GM23338 (cell line): Measurements from ENCODE around the gene SCNN1B. TPM values are rescaled to one million over a fixed set of nuclear protein-coding genes. Genes with fewer than 3 reads are reported as not detected.

Source experiments
- ATAC-seq: fragments of 200-7000 bp; cut with Tn5 transposase; 3 replicates; pipeline ENCODE4 v1.9.1; 2020
- DNase-seq: peaks from one replicate; pipeline ENCODE4 v3.0.0-alpha.2; 2015; ENCODE audit warnings: low spot score
- H2AFZ ChIP-seq: fragments of 200-600 bp; sonication (generic); 2 replicates; pipeline ENCODE4 v1.8.0; 2016; ENCODE audit warnings: antibody characterized with exemption, mild to moderate bottlenecking, moderate library complexity
- H3F3A ChIP-seq: fragments of 200-600 bp; sonication (generic); replicated peaks from 2 replicates; pipeline ENCODE4 v1.8.0; 2017; ENCODE audit warnings: antibody characterized with exemption, mixed run types, low read depth
- H3K27ac ChIP-seq: fragments of 200-600 bp; sonication (generic); 2 replicates; pipeline ENCODE4 v1.6.1; 2016; ENCODE audit warnings: low read depth
- H3K27me3 ChIP-seq: fragments of 200-600 bp; sonication (generic); 2 replicates; pipeline ENCODE4 v1.8.0; 2016; ENCODE audit warnings: mild to moderate bottlenecking, mixed run types, moderate library complexity; ENCODE audit not compliant: insufficient read depth
- H3K36me3 ChIP-seq: fragments of 200-600 bp; sonication (generic); 2 replicates; pipeline ENCODE4 v1.8.0; 2016; ENCODE audit warnings: mild to moderate bottlenecking; ENCODE audit not compliant: insufficient read depth
- H3K4me1 ChIP-seq: fragments of 200-600 bp; sonication (generic); 2 replicates; pipeline ENCODE4 v1.8.0; 2016; ENCODE audit warnings: mild to moderate bottlenecking, moderate library complexity; ENCODE audit not compliant: insufficient read depth
- H3K4me2 ChIP-seq: fragments of 200-600 bp; sonication (generic); 2 replicates; pipeline ENCODE4 v1.7.1; 2017; ENCODE audit warnings: mixed run types
- H3K4me3 ChIP-seq: fragments of 200-600 bp; sonication (generic); 2 replicates; pipeline ENCODE4 v1.6.1; 2016; ENCODE audit warnings: mixed run types
- H3K79me2 ChIP-seq: fragments of 200-600 bp; sonication (generic); replicated peaks from 2 replicates; pipeline ENCODE4 v1.8.0; 2017; ENCODE audit warnings: mild to moderate bottlenecking; ENCODE audit not compliant: insufficient read depth
- H3K9me2 ChIP-seq: fragments of 200-600 bp; sonication (generic); 2 replicates; pipeline ENCODE4 v1.8.0; 2017; ENCODE audit not compliant: insufficient read depth
- H4K20me1 ChIP-seq: fragments of 200-600 bp; sonication (generic); replicated peaks from 2 replicates; pipeline ENCODE4 v1.8.0; 2017; ENCODE audit warnings: mild to moderate bottlenecking; ENCODE audit not compliant: insufficient read depth
- H3K27ac Mint-ChIP-seq: 2 replicates; pipeline ENCODE4 v1.8.0; 2020; ENCODE audit warnings: inconsistent platforms, mild to moderate bottlenecking, moderate library complexity, mixed read lengths
- H3K27me3 Mint-ChIP-seq: 3 replicates; pipeline ENCODE4 v1.8.0; 2022; ENCODE audit warnings: low read depth, mild to moderate bottlenecking, moderate library complexity, mixed read lengths, inconsistent platforms; ENCODE audit not compliant: insufficient read depth, poor library complexity
- H3K36me3 Mint-ChIP-seq: 3 replicates; pipeline ENCODE4 v1.8.0; 2021; ENCODE audit warnings: low read depth, mild to moderate bottlenecking, inconsistent platforms, moderate library complexity, mixed read lengths
- H3K4me1 Mint-ChIP-seq: 3 replicates; pipeline ENCODE4 v1.8.0; 2020; ENCODE audit warnings: mild to moderate bottlenecking, inconsistent platforms, mixed read lengths
- H3K4me3 Mint-ChIP-seq: 3 replicates; pipeline ENCODE4 v1.8.0; 2021; ENCODE audit warnings: moderate library complexity, mild to moderate bottlenecking, inconsistent platforms, mixed read lengths
- H3K9me3 Mint-ChIP-seq: 3 replicates; pipeline ENCODE4 v1.8.0; 2020; ENCODE audit warnings: moderate library complexity, mild to moderate bottlenecking, inconsistent platforms, mixed read lengths
- EZH2 ChIP-seq: fragments of 200-600 bp; sonication (generic); IDR thresholded peaks from one replicate; pipeline ENCODE4 v1.8.0; 2017; ENCODE audit warnings: antibody characterized with exemption, mild to moderate bottlenecking, low read depth; ENCODE audit not compliant: unreplicated experiment
- EZH2phosphoT487 ChIP-seq: fragments of 200-600 bp; sonication (generic); IDR thresholded peaks from one replicate; pipeline ENCODE4 v1.8.1; 2018; ENCODE audit warnings: antibody characterized with exemption; ENCODE audit not compliant: unreplicated experiment
- JUNB ChIP-seq: IDR thresholded peaks from one replicate; pipeline ENCODE4 v1.6.1; 2016; ENCODE audit warnings: antibody characterized with exemption; ENCODE audit not compliant: unreplicated experiment
- NANOG ChIP-seq: IDR thresholded peaks from 2 replicates; pipeline ENCODE4 v1.6.1; 2016; ENCODE audit warnings: antibody characterized with exemption, borderline replicate concordance
- ZNF114 ChIP-seq: fragments of 250-450 bp; sonication (Bioruptor Pico); IDR thresholded peaks from 2 replicates; pipeline ENCODE4 v1.5.0; 2020; ENCODE audit warnings: mild to moderate bottlenecking, moderate library complexity
- ZNF331 ChIP-seq: fragments of 250-450 bp; sonication (Bioruptor Pico); IDR thresholded peaks from 2 replicates; pipeline ENCODE4 v1.5.0; 2020; ENCODE audit warnings: low read depth, mild to moderate bottlenecking, moderate library complexity
- ZNF462 ChIP-seq: fragments of 250-450 bp; sonication (Bioruptor Pico); IDR thresholded peaks from 2 replicates; pipeline ENCODE4 v1.5.0; 2020; ENCODE audit warnings: mild to moderate bottlenecking, moderate library complexity
- polyA plus RNA-seq: library from polyadenylated mRNA; unstranded; fragments of >200 nt; fragmentation: Nextera tagmentation; extraction: Ambion mirVana; gene quantifications from 2 replicates; pipeline ENCODE4 v1.2.1, GENCODE V29; 2016
- total RNA-seq: library from RNA; depleted of rRNA; stranded (reverse); fragments of >200 nt; shearing (Covaris generic); gene quantifications from 2 replicates; pipeline ENCODE4 v1.2.3, GENCODE V29; 2014
- TF ChIP-seq, protein P1 (sequence below): IDR thresholded peaks from 2 replicates; pipeline ENCODE4 v1.6.1; 2016; ENCODE audit warnings: antibody characterized with exemption
- TF ChIP-seq, protein P2 (sequence below): IDR thresholded peaks from one replicate; pipeline ENCODE4 v1.6.1; 2018; ENCODE audit warnings: antibody characterized with exemption; ENCODE audit not compliant: unreplicated experiment
- TF ChIP-seq, protein P3 (sequence below), 2 experiments: fragments of 200-600 bp in 1 of 2; sonication (generic) in 1 of 2; conservative IDR thresholded peaks; 2 replicates each; pipeline versions ENCODE4 v1.5.1 to v1.6.1; 2016 to 2017; ENCODE audit warnings: antibody characterized with exemption in 2 of 2, low read depth in 2 of 2, mild to moderate bottlenecking in 2 of 2, moderate library complexity in 1 of 2

Gene SCNN1B
- total and polyA plus RNA-seq, 2 experiments from 2014 or later: 0.78 to 1.1 TPM

- Mint-ChIP-seq H3K4me3 (no peak overlapping the region), H3K27me3 (no peaks in the 10 kb centered on the region), H3K36me3 (no peaks in the 10 kb centered on the region), H3K27ac (no peak overlapping the region), H3K4me1 (no peaks in the 10 kb centered on the region), H3K9me3 (peaks cover 3% of the 10 kb centered on the region; the same call in 2 of the 3 replicates)
- ATAC-seq (no peak), DNase-seq (no peak)
- H3K79me2 ChIP-seq: no peaks in the 10 kb centered on the region
- no peak overlapping the region for H3K4me3 ChIP-seq
- H3K9me2 ChIP-seq: no peaks in the 10 kb centered on the region
- no peak overlapping the region for H3K27ac ChIP-seq
- H3K36me3 ChIP-seq: no peaks in the 10 kb centered on the region
- H2AFZ ChIP-seq: no peak overlapping the region
- H3K4me2 ChIP-seq: no peak overlapping the region
- TF ChIP-seq, protein P1, sequence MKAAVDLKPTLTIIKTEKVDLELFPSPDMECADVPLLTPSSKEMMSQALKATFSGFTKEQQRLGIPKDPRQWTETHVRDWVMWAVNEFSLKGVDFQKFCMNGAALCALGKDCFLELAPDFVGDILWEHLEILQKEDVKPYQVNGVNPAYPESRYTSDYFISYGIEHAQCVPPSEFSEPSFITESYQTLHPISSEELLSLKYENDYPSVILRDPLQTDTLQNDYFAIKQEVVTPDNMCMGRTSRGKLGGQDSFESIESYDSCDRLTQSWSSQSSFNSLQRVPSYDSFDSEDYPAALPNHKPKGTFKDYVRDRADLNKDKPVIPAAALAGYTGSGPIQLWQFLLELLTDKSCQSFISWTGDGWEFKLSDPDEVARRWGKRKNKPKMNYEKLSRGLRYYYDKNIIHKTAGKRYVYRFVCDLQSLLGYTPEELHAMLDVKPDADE: no peak
- no peak for TF ChIP-seq EZH2
- no peaks in the 10 kb centered on the region for H4K20me1 ChIP-seq
- no peaks in the 10 kb centered on the region for H3F3A ChIP-seq
- H3K27me3 ChIP-seq: no peaks in the 10 kb centered on the region
- H3K4me1 ChIP-seq: no peaks in the 10 kb centered on the region
Observed at GRCh38 chr16:23257682-23258081, 44.4 kb upstream of the SCNN1B start.

DNA sequence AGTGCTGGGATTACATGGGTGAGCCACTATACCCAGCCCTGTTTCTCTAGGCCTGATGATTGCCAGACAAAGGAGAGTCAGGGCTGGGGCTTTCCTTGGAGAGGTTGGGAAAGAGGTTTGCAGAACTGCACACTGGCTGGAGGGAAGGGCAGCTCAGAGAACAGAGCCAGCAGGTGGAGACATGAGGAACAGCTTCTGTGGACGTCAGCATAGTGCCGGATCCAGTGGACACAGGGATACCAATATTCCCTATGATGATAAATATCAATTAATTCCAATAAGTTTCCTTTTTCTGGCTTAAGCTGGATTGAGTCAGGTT lies 43.2 kb upstream of the SCNN1B start:
- Histone ChIP-seq H3K27ac (no peak overlapping the region), H3F3A (no peaks in the 10 kb centered on the region), H3K4me2 (no peak overlapping the region), H3K9me2 (no peaks in the 10 kb centered on the region), H3K4me3 (no peak overlapping the region), H3K4me1 (no peaks in the 10 kb centered on the region), H3K79me2 (no peaks in the 10 kb centered on the region), H2AFZ (no peak overlapping the region), H4K20me1 (no peaks in the 10 kb centered on the region), H3K27me3 (no peaks in the 10 kb centered on the region), H3K36me3 (no peaks in the 10 kb centered on the region)
- ATAC-seq: no peak
- Mint-ChIP-seq H3K36me3 (no peaks in the 10 kb centered on the region), H3K4me1 (no peaks in the 10 kb centered on the region), H3K27ac (no peak overlapping the region), H3K9me3 (peaks cover 3% of the 10 kb centered on the region; the same call in 1 of the 3 replicates), H3K4me3 (no peak overlapping the region), H3K27me3 (no peaks in the 10 kb centered on the region)
- DNase-seq: no peak
- TF ChIP-seq, protein P2, sequence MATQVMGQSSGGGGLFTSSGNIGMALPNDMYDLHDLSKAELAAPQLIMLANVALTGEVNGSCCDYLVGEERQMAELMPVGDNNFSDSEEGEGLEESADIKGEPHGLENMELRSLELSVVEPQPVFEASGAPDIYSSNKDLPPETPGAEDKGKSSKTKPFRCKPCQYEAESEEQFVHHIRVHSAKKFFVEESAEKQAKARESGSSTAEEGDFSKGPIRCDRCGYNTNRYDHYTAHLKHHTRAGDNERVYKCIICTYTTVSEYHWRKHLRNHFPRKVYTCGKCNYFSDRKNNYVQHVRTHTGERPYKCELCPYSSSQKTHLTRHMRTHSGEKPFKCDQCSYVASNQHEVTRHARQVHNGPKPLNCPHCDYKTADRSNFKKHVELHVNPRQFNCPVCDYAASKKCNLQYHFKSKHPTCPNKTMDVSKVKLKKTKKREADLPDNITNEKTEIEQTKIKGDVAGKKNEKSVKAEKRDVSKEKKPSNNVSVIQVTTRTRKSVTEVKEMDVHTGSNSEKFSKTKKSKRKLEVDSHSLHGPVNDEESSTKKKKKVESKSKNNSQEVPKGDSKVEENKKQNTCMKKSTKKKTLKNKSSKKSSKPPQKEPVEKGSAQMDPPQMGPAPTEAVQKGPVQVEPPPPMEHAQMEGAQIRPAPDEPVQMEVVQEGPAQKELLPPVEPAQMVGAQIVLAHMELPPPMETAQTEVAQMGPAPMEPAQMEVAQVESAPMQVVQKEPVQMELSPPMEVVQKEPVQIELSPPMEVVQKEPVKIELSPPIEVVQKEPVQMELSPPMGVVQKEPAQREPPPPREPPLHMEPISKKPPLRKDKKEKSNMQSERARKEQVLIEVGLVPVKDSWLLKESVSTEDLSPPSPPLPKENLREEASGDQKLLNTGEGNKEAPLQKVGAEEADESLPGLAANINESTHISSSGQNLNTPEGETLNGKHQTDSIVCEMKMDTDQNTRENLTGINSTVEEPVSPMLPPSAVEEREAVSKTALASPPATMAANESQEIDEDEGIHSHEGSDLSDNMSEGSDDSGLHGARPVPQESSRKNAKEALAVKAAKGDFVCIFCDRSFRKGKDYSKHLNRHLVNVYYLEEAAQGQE: no peak
- TF ChIP-seq, protein P3, sequence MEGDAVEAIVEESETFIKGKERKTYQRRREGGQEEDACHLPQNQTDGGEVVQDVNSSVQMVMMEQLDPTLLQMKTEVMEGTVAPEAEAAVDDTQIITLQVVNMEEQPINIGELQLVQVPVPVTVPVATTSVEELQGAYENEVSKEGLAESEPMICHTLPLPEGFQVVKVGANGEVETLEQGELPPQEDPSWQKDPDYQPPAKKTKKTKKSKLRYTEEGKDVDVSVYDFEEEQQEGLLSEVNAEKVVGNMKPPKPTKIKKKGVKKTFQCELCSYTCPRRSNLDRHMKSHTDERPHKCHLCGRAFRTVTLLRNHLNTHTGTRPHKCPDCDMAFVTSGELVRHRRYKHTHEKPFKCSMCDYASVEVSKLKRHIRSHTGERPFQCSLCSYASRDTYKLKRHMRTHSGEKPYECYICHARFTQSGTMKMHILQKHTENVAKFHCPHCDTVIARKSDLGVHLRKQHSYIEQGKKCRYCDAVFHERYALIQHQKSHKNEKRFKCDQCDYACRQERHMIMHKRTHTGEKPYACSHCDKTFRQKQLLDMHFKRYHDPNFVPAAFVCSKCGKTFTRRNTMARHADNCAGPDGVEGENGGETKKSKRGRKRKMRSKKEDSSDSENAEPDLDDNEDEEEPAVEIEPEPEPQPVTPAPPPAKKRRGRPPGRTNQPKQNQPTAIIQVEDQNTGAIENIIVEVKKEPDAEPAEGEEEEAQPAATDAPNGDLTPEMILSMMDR (conservative IDR thresholded peaks at IDR 0.05; ENCODE audit: low read depth in 2 of 2): no peak; a peak in 1 of 4 replicates
- TF ChIP-seq ZNF331 (CRISPR knock-in tag) (no peak), ZNF462 (CRISPR knock-in tag) (no peak), EZH2 (no peak), NANOG (no peak), ZNF114 (CRISPR knock-in tag) (no peak), EZH2phosphoT487 (no peak), JUNB (no peak)
